GM23338 (cell line): ENCODE results near the gene PPM1L. TPM values are rescaled to one million over a fixed set of nuclear protein-coding genes. Genes with fewer than 3 reads are reported as not detected.

Source experiments
- ATAC-seq: fragments of 200-7000 bp; cut with Tn5 transposase; 3 replicates; pipeline ENCODE4 v1.9.1; 2020
- DNase-seq: peaks from one replicate; pipeline ENCODE4 v3.0.0-alpha.2; 2015; ENCODE audit warnings: low spot score
- H2AFZ ChIP-seq: fragments of 200-600 bp; sonication (generic); 2 replicates; pipeline ENCODE4 v1.8.0; 2016; ENCODE audit warnings: antibody characterized with exemption, mild to moderate bottlenecking, moderate library complexity
- H3F3A ChIP-seq: fragments of 200-600 bp; sonication (generic); replicated peaks from 2 replicates; pipeline ENCODE4 v1.8.0; 2017; ENCODE audit warnings: antibody characterized with exemption, mixed run types, low read depth
- H3K27ac ChIP-seq: fragments of 200-600 bp; sonication (generic); 2 replicates; pipeline ENCODE4 v1.6.1; 2016; ENCODE audit warnings: low read depth
- H3K27me3 ChIP-seq: fragments of 200-600 bp; sonication (generic); 2 replicates; pipeline ENCODE4 v1.8.0; 2016; ENCODE audit warnings: mild to moderate bottlenecking, mixed run types, moderate library complexity; ENCODE audit not compliant: insufficient read depth
- H3K36me3 ChIP-seq: fragments of 200-600 bp; sonication (generic); 2 replicates; pipeline ENCODE4 v1.8.0; 2016; ENCODE audit warnings: mild to moderate bottlenecking; ENCODE audit not compliant: insufficient read depth
- H3K4me1 ChIP-seq: fragments of 200-600 bp; sonication (generic); 2 replicates; pipeline ENCODE4 v1.8.0; 2016; ENCODE audit warnings: mild to moderate bottlenecking, moderate library complexity; ENCODE audit not compliant: insufficient read depth
- H3K4me2 ChIP-seq: fragments of 200-600 bp; sonication (generic); 2 replicates; pipeline ENCODE4 v1.7.1; 2017; ENCODE audit warnings: mixed run types
- H3K4me3 ChIP-seq: fragments of 200-600 bp; sonication (generic); 2 replicates; pipeline ENCODE4 v1.6.1; 2016; ENCODE audit warnings: mixed run types
- H3K79me2 ChIP-seq: fragments of 200-600 bp; sonication (generic); replicated peaks from 2 replicates; pipeline ENCODE4 v1.8.0; 2017; ENCODE audit warnings: mild to moderate bottlenecking; ENCODE audit not compliant: insufficient read depth
- H3K9me2 ChIP-seq: fragments of 200-600 bp; sonication (generic); 2 replicates; pipeline ENCODE4 v1.8.0; 2017; ENCODE audit not compliant: insufficient read depth
- H4K20me1 ChIP-seq: fragments of 200-600 bp; sonication (generic); replicated peaks from 2 replicates; pipeline ENCODE4 v1.8.0; 2017; ENCODE audit warnings: mild to moderate bottlenecking; ENCODE audit not compliant: insufficient read depth
- H3K27ac Mint-ChIP-seq: 2 replicates; pipeline ENCODE4 v1.8.0; 2020; ENCODE audit warnings: inconsistent platforms, mild to moderate bottlenecking, moderate library complexity, mixed read lengths
- H3K27me3 Mint-ChIP-seq: 3 replicates; pipeline ENCODE4 v1.8.0; 2022; ENCODE audit warnings: low read depth, mild to moderate bottlenecking, moderate library complexity, mixed read lengths, inconsistent platforms; ENCODE audit not compliant: insufficient read depth, poor library complexity
- H3K36me3 Mint-ChIP-seq: 3 replicates; pipeline ENCODE4 v1.8.0; 2021; ENCODE audit warnings: low read depth, mild to moderate bottlenecking, inconsistent platforms, moderate library complexity, mixed read lengths
- H3K4me1 Mint-ChIP-seq: 3 replicates; pipeline ENCODE4 v1.8.0; 2020; ENCODE audit warnings: mild to moderate bottlenecking, inconsistent platforms, mixed read lengths
- H3K4me3 Mint-ChIP-seq: 3 replicates; pipeline ENCODE4 v1.8.0; 2021; ENCODE audit warnings: moderate library complexity, mild to moderate bottlenecking, inconsistent platforms, mixed read lengths
- H3K9me3 Mint-ChIP-seq: 3 replicates; pipeline ENCODE4 v1.8.0; 2020; ENCODE audit warnings: moderate library complexity, mild to moderate bottlenecking, inconsistent platforms, mixed read lengths
- CREB1 ChIP-seq: fragments of 250-450 bp; sonication (Bioruptor Pico); IDR thresholded peaks from 2 replicates; pipeline ENCODE4 v1.5.0; 2020; ENCODE audit warnings: low read depth, mild to moderate bottlenecking, moderate library complexity
- EZH2 ChIP-seq: fragments of 200-600 bp; sonication (generic); IDR thresholded peaks from one replicate; pipeline ENCODE4 v1.8.0; 2017; ENCODE audit warnings: antibody characterized with exemption, mild to moderate bottlenecking, low read depth; ENCODE audit not compliant: unreplicated experiment
- EZH2phosphoT487 ChIP-seq: fragments of 200-600 bp; sonication (generic); IDR thresholded peaks from one replicate; pipeline ENCODE4 v1.8.1; 2018; ENCODE audit warnings: antibody characterized with exemption; ENCODE audit not compliant: unreplicated experiment
- JUNB ChIP-seq: IDR thresholded peaks from one replicate; pipeline ENCODE4 v1.6.1; 2016; ENCODE audit warnings: antibody characterized with exemption; ENCODE audit not compliant: unreplicated experiment
- NANOG ChIP-seq: IDR thresholded peaks from 2 replicates; pipeline ENCODE4 v1.6.1; 2016; ENCODE audit warnings: antibody characterized with exemption, borderline replicate concordance
- POLR2AphosphoS5 ChIP-seq: IDR thresholded peaks from 2 replicates; pipeline ENCODE4 v1.6.1; 2016; ENCODE audit warnings: antibody characterized with exemption, low read depth
- STAT1 ChIP-seq: IDR thresholded peaks from one replicate; pipeline ENCODE4 v1.6.1; 2016; ENCODE audit warnings: antibody characterized with exemption; ENCODE audit not compliant: unreplicated experiment
- ZNF114 ChIP-seq: fragments of 250-450 bp; sonication (Bioruptor Pico); IDR thresholded peaks from 2 replicates; pipeline ENCODE4 v1.5.0; 2020; ENCODE audit warnings: mild to moderate bottlenecking, moderate library complexity
- ZNF331 ChIP-seq: fragments of 250-450 bp; sonication (Bioruptor Pico); IDR thresholded peaks from 2 replicates; pipeline ENCODE4 v1.5.0; 2020; ENCODE audit warnings: low read depth, mild to moderate bottlenecking, moderate library complexity
- polyA plus RNA-seq: library from polyadenylated mRNA; unstranded; fragments of >200 nt; fragmentation: Nextera tagmentation; extraction: Ambion mirVana; gene quantifications from 2 replicates; pipeline ENCODE4 v1.2.1, GENCODE V29; 2016
- total RNA-seq: library from RNA; depleted of rRNA; stranded (reverse); fragments of >200 nt; shearing (Covaris generic); gene quantifications from 2 replicates; pipeline ENCODE4 v1.2.3, GENCODE V29; 2014
- TF ChIP-seq, protein P1 (sequence below): fragments of 250-450 bp; sonication (Bioruptor Pico); IDR thresholded peaks from 2 replicates; pipeline ENCODE4 v1.5.0; 2020; ENCODE audit warnings: mild to moderate bottlenecking, moderate library complexity
- TF ChIP-seq, protein P2 (sequence below): IDR thresholded peaks from one replicate; pipeline ENCODE4 v1.6.1; 2018; ENCODE audit warnings: antibody characterized with exemption; ENCODE audit not compliant: unreplicated experiment
- TF ChIP-seq, protein P3 (sequence below), 2 experiments: fragments of 200-600 bp in 1 of 2; sonication (generic) in 1 of 2; conservative IDR thresholded peaks; 2 replicates each; pipeline versions ENCODE4 v1.5.1 to v1.6.1; 2016 to 2017; ENCODE audit warnings: antibody characterized with exemption in 2 of 2, low read depth in 2 of 2, mild to moderate bottlenecking in 2 of 2, moderate library complexity in 1 of 2
- TF ChIP-seq, protein P4 (sequence below): IDR thresholded peaks from 2 replicates; pipeline ENCODE4 v1.6.1; 2016; ENCODE audit warnings: antibody characterized with exemption

PPM1L gene
- total and polyA plus RNA-seq, 2 experiments from 2014 or later, result 3.9 to 26.4 TPM

DNA sequence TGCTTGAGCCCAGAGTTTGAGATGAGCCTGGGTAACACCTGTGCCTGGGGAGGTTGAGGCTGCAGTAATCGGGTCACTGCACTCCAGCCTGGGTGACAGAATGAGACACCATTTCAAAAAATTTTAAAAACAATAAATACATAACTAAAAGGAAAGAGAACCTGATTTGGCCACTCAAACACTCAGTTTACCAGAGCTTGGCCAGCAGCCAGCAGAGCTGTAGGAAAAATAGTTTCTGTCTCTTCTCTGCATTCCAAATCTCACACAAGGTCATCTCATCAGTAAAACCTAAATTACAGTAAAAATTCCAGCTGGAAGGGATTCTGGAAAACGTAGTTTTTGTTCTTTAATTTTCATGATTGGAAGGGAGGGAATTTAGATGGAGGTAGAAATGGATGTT, 7.8 kb upstream of the PPM1L start:
- ATAC-seq, result no peak
- Histone ChIP-seq H2AFZ (no peak overlapping the region), H3K36me3 (no peaks in the 10 kb centered on the region), H3K27ac (no peak overlapping the region), H3F3A (no peaks in the 10 kb centered on the region), H3K79me2 (no peaks in the 10 kb centered on the region), H3K9me2 (no peaks in the 10 kb centered on the region), H3K4me1 (peaks cover 6% of the 10 kb centered on the region; the same call in 1 of the 2 replicates), H3K4me3 (no peak overlapping the region), H3K4me2 (no peak overlapping the region), H3K27me3 (peaks cover 8% of the 10 kb centered on the region), H4K20me1 (no peaks in the 10 kb centered on the region)
- Mint-ChIP-seq H3K27me3 (no peaks in the 10 kb centered on the region), H3K4me1 (peaks cover 4% of the 10 kb centered on the region; the same call in 2 of the 3 replicates), H3K27ac (no peak overlapping the region), H3K9me3 (no peaks in the 10 kb centered on the region), H3K36me3 (no peaks in the 10 kb centered on the region), H3K4me3 (no peak overlapping the region)
- no peak for DNase-seq
- TF ChIP-seq, protein P1, sequence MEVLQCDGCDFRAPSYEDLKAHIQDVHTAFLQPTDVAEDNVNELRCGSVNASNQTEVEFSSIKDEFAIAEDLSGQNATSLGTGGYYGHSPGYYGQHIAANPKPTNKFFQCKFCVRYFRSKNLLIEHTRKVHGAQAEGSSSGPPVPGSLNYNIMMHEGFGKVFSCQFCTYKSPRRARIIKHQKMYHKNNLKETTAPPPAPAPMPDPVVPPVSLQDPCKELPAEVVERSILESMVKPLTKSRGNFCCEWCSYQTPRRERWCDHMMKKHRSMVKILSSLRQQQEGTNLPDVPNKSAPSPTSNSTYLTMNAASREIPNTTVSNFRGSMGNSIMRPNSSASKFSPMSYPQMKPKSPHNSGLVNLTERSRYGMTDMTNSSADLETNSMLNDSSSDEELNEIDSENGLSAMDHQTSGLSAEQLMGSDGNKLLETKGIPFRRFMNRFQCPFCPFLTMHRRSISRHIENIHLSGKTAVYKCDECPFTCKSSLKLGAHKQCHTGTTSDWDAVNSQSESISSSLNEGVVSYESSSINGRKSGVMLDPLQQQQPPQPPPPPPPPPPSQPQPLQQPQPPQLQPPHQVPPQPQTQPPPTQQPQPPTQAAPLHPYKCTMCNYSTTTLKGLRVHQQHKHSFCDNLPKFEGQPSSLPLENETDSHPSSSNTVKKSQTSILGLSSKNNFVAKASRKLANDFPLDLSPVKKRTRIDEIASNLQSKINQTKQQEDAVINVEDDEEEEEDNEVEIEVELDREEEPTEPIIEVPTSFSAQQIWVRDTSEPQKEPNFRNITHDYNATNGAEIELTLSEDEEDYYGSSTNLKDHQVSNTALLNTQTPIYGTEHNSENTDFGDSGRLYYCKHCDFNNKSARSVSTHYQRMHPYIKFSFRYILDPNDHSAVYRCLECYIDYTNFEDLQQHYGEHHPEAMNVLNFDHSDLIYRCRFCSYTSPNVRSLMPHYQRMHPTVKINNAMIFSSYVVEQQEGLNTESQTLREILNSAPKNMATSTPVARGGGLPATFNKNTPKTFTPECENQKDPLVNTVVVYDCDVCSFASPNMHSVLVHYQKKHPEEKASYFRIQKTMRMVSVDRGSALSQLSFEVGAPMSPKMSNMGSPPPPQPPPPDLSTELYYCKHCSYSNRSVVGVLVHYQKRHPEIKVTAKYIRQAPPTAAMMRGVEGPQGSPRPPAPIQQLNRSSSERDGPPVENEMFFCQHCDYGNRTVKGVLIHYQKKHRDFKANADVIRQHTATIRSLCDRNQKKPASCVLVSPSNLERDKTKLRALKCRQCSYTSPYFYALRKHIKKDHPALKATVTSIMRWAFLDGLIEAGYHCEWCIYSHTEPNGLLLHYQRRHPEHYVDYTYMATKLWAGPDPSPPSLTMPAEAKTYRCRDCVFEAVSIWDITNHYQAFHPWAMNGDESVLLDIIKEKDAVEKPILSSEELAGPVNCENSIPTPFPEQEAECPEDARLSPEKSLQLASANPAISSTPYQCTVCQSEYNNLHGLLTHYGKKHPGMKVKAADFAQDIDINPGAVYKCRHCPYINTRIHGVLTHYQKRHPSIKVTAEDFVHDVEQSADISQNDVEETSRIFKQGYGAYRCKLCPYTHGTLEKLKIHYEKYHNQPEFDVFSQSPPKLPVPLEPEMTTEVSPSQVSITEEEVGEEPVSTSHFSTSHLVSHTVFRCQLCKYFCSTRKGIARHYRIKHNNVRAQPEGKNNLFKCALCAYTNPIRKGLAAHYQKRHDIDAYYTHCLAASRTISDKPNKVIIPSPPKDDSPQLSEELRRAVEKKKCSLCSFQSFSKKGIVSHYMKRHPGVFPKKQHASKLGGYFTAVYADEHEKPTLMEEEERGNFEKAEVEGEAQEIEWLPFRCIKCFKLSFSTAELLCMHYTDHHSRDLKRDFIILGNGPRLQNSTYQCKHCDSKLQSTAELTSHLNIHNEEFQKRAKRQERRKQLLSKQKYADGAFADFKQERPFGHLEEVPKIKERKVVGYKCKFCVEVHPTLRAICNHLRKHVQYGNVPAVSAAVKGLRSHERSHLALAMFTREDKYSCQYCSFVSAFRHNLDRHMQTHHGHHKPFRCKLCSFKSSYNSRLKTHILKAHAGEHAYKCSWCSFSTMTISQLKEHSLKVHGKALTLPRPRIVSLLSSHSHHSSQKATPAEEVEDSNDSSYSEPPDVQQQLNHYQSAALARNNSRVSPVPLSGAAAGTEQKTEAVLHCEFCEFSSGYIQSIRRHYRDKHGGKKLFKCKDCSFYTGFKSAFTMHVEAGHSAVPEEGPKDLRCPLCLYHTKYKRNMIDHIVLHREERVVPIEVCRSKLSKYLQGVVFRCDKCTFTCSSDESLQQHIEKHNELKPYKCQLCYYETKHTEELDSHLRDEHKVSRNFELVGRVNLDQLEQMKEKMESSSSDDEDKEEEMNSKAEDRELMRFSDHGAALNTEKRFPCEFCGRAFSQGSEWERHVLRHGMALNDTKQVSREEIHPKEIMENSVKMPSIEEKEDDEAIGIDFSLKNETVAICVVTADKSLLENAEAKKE (CRISPR knock-in tag), result no peak
- TF ChIP-seq ZNF331 (CRISPR knock-in tag) (no peak), EZH2 (no peak), CREB1 (no peak), ZNF114 (no peak), EZH2phosphoT487 (no peak), POLR2AphosphoS5 (no peak), JUNB (no peak), STAT1 (no peak), NANOG (no peak)
- TF ChIP-seq, protein P2, sequence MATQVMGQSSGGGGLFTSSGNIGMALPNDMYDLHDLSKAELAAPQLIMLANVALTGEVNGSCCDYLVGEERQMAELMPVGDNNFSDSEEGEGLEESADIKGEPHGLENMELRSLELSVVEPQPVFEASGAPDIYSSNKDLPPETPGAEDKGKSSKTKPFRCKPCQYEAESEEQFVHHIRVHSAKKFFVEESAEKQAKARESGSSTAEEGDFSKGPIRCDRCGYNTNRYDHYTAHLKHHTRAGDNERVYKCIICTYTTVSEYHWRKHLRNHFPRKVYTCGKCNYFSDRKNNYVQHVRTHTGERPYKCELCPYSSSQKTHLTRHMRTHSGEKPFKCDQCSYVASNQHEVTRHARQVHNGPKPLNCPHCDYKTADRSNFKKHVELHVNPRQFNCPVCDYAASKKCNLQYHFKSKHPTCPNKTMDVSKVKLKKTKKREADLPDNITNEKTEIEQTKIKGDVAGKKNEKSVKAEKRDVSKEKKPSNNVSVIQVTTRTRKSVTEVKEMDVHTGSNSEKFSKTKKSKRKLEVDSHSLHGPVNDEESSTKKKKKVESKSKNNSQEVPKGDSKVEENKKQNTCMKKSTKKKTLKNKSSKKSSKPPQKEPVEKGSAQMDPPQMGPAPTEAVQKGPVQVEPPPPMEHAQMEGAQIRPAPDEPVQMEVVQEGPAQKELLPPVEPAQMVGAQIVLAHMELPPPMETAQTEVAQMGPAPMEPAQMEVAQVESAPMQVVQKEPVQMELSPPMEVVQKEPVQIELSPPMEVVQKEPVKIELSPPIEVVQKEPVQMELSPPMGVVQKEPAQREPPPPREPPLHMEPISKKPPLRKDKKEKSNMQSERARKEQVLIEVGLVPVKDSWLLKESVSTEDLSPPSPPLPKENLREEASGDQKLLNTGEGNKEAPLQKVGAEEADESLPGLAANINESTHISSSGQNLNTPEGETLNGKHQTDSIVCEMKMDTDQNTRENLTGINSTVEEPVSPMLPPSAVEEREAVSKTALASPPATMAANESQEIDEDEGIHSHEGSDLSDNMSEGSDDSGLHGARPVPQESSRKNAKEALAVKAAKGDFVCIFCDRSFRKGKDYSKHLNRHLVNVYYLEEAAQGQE, result no peak
- TF ChIP-seq, protein P3, sequence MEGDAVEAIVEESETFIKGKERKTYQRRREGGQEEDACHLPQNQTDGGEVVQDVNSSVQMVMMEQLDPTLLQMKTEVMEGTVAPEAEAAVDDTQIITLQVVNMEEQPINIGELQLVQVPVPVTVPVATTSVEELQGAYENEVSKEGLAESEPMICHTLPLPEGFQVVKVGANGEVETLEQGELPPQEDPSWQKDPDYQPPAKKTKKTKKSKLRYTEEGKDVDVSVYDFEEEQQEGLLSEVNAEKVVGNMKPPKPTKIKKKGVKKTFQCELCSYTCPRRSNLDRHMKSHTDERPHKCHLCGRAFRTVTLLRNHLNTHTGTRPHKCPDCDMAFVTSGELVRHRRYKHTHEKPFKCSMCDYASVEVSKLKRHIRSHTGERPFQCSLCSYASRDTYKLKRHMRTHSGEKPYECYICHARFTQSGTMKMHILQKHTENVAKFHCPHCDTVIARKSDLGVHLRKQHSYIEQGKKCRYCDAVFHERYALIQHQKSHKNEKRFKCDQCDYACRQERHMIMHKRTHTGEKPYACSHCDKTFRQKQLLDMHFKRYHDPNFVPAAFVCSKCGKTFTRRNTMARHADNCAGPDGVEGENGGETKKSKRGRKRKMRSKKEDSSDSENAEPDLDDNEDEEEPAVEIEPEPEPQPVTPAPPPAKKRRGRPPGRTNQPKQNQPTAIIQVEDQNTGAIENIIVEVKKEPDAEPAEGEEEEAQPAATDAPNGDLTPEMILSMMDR (conservative IDR thresholded peaks at IDR 0.05; ENCODE audit: low read depth in 2 of 2), result no peak
- TF ChIP-seq, protein P4, sequence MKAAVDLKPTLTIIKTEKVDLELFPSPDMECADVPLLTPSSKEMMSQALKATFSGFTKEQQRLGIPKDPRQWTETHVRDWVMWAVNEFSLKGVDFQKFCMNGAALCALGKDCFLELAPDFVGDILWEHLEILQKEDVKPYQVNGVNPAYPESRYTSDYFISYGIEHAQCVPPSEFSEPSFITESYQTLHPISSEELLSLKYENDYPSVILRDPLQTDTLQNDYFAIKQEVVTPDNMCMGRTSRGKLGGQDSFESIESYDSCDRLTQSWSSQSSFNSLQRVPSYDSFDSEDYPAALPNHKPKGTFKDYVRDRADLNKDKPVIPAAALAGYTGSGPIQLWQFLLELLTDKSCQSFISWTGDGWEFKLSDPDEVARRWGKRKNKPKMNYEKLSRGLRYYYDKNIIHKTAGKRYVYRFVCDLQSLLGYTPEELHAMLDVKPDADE, result no peak
